Umbilical cord (tissue), 2 donors: ENCODE measurements around the gene NEK6. TPM values are rescaled to one million over a fixed set of nuclear protein-coding genes. Genes with fewer than 3 reads are reported as not detected.
"Not testable (repeated sequence)": the region's sequence is repeated elsewhere in the genome, so short reads cannot be mapped to it uniquely, and the experiment has no call there.

Source experiments
- DNase-seq: peaks from one replicate; pipeline ENCODE4 v3.0.0-alpha.2; 2015; ENCODE audit warnings: low spot score
- total RNA-seq: library from RNA; depleted of rRNA; stranded (reverse); fragments of >200 nt; gene quantifications from one replicate; pipeline ENCODE4 v1.2.3, GENCODE V29; 2014; ENCODE audit warnings: low replicate concordance; ENCODE audit not compliant: insufficient read depth

Gene NEK6
- total RNA-seq, 1 donor from 2014 or later, result 32.0 TPM

DNA sequence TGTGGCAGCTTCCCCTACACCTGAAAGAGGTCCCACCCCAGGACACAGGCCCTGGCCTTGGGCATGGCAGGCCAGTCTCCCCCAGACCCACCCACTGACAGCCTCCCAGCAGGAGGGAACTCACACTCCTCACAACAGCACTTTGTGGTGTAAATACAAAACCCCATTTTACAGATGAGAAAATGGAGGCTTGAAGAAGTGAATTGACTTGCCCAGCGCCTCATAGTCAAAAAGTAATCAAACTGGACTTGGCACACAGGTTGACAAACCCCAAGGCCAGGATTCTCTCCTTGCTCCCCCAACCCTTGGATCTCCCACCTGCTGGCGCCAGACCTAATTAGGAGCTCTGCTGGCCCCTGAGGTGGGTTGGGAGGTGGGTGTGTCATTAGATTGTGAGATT, 29.2 kb upstream of the NEK6 start:
- DNase-seq, result no peak

GRCh38 chr9:124231095-124231737, 26.5 kb upstream of the NEK6 start:
- no peak for DNase-seq

DNA sequence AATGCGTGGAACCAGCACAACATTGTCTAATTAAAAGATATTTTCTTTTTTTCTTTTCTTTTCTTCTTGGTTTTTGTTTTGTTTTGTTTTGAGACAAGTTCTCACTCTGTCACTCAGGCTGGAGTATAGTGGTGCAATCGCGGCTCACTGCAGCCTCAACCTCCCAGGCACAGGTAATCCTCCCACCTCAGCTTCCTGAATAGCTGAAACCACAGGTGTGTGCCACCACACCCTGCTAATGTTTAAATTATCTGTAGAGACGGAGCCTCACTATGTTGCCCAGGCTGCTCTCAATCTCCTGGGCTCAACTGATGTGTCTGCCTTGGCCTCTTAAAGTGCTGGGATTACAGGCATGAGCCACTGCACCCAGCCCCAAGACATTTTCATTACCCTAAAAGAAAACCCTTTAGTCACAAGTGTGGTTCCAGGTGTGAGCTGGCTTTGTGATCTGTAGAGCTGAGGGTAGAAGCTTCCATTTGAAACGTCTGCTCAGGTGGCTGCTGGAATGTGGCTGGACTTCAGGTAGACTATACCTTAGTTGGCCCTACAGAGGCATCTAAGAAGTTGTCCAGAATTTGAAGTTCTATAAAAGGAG, 19.1 kb upstream of the NEK6 start:
- no peak for DNase-seq

GRCh38 chr9:124239249-124240073, 18.3 kb upstream of the NEK6 start:
- no peak for DNase-seq

DNA sequence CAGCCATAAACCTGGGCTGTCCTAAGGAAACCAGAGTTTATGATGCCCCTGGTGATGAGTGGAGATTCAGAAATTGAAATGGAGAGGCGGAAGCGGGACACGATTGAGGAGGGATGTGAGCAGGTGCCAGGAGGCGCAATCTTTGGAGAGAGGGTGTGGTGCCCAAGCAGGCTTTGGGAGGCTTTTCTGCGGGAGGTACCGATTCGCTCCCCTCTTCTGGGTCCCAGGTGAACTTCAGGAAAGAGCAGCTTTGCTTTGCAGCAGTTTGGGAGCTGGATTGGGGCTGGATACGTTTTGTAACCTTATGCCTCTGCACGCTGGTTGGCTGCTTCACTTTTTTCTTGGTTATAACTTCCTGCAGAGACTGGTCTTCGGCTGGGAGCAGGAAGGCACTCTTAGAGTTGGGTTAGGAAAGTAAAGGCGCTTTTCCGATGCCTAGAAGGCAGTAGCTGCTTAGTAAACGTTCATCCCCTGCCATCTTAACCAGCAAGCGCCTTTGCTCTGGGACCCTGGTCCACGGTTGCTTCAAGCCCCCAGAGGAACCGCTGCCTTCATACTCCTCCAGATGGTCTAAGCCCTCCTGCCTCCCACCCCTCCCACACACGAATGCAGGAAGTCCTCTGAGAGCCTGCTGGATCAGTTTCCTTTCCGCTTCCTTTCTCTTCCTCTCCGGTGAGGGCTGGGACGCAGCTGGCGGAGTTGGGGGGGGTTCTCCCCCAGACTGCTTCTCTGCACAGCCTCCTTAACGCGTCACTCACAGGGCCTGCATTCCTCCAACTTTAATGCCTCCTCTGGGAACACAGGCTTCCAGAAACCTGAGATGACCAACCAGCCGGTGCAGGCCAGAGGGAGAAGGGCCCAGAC, 15.2 kb upstream of the NEK6 start:
- peak; percentile 75 for DNase-seq

GRCh38 chr9:124247393-124247792, 10.4 kb upstream of the NEK6 start:
- DNase-seq, result not testable (repeated sequence)

- no peak for DNase-seq
Observed at GRCh38 chr9:124248066-124248465, 9.7 kb upstream of the NEK6 start.

DNA sequence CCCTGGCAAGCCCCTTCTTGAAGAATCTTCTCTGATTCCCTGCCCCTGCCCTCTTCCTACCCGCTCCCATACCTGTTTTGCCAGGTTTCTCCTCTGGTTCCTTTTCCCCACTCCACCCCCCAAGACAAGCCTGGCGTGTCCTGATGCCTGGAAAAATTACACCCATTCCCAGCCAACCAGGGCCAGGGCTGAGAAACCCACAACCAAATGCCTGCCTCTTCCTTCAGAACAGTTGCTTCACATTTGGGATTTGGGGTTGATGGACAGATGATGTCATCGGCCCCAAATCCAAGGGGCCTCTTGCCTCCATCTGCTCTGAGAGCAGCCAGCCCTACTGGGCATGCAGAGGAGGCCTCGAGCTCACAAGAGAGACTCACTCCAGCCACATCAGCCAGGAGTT, 8.8 kb upstream of the NEK6 start:
- DNase-seq, result peak; percentile 61

DNA sequence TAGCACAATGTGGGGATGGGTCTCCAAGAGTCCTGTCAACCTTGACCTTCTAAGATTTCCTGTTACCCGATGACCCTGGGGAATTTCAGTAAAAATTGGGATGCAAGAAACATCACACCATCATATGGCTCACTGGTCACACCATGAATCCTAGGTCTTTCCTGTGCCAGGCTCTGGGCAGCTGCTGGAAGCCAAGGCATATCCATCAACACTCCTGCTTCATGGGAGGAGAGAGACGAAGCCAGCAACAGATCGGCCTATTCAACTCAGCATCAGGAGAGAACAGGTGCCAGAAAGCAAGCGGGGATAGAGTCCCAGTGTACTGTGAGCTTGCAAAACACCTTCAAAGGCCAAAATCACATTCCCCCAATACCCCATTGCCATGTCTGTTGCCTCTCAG, 6.5 kb upstream of the NEK6 start:
- DNase-seq, result no peak

DNA sequence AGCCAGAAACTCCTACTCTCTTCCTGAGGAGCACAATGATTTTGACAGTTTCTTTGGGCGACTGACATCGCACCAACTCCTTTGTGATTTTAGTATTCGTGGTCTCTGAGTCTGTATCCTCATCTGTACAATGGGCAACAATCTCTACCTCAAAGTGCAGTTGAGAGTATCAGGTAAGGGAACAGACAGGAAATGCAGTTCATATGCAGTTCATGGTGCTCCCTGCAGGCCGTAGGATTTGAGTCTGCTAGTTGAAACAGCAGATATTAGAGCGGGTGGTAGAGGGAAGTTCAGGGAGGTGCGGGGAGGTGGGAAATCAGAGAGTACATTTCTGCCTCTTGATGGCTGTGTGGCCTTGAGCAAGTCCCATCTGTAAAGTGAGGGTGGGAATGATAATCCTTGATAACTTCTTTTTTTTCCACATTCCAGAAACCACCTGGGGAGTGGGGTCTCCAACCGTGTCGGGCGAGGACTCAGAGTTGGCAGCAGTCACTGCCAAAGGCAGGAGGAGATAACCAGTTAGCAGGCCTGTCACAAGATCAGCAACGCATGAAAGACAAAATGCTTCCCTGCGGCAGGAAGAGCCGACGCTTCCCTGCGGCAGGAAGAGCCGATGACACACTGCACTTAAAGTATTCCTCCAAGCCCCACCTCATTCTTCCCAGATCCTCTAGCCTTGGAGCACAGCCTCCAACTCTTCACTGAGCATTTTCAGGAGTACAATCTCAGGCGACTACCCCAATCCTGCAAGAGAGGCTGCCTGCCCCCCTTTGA, 6.0 kb upstream of the NEK6 start:
- DNase-seq, result peak; percentile 73

- not testable (repeated sequence) for DNase-seq
Observed at GRCh38 chr9:124252878-124253277, 4.9 kb upstream of the NEK6 start.

- no peak for DNase-seq
Observed at GRCh38 chr9:124254261-124254682, 3.5 kb upstream of the NEK6 start.

DNA sequence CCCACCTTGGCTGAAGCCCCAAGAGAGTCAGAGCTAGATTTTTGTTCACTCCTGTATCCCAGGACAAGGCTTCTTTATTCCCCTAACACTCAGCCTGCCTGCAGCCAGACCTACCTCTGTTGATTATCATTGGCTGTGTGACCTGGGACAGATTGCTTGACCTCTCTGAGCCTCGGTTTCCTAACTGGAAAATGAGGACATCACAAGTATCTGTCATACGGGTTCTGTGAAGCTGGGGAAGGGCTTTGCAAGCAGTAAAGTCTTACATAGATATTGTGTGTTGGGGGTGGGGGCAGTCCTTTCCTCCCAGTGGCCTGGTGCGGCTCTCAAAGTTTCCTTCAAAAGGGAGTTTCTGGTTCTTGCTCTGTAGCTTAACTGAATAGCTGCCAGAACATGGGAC, 2.5 kb upstream of the NEK6 start:
- DNase-seq, result no peak

DNA sequence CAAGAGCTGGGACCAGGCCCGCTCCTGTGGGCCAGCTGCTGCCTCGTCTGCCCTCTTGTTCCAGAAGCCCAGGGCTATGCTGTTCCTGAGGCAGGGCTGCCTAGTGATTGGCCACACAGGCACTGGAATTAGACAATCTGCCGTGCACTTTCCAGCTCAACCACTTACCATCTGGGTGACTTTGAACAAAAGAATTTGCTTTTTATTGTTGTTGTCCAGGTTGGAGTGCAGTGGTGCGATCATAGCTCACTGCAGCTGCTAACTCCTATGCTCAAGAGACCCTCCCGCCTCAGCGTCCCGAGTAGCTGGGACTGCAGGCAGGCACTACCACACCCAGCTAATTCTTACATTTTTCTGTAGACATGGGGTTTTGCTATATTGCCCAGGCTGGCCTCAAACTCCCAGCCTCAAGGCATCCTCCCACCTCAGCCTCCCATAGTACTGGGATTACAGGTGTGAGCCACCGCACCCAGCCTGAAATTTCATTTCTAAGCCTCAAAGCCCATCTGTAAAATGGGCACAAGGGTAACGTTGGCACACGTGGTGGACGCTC, 1.2 kb upstream of the NEK6 start:
- no peak for DNase-seq

- DNase-seq, result no peak
Observed at GRCh38 chr9:124257070-124257843, 492 bp upstream of the NEK6 start.

DNA sequence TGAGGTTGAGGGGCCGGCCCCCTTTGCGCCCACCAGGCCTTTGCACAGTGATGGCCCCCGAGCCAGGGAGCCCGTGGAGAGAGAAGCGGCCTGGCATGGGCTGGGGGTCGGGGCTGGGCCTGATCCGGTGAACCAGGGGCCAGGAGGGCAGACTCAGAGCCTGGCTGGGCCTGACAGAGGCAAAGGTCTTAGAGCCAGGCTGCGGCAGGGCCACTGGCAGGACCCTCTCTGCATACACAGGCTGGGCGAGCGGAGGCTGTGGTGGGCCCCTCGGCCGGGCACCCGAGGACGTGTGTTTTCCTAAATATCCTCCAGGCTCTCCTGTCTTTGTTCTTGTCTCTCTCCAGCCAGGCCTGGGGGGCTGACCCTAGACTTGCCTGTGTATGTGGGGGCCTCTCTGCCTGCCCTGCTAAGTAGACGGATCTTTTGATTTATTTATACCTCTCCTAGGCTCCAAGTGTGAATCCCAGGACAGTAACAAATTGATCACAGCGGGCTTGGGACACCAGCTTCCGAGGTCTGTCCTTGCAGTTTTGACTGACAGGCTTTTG, 933 bp downstream of the NEK6 start:
- no peak for DNase-seq

- peak; percentile 87 for DNase-seq
Observed at GRCh38 chr9:124259158-124259808, 1.5 kb downstream of the NEK6 start.

DNA sequence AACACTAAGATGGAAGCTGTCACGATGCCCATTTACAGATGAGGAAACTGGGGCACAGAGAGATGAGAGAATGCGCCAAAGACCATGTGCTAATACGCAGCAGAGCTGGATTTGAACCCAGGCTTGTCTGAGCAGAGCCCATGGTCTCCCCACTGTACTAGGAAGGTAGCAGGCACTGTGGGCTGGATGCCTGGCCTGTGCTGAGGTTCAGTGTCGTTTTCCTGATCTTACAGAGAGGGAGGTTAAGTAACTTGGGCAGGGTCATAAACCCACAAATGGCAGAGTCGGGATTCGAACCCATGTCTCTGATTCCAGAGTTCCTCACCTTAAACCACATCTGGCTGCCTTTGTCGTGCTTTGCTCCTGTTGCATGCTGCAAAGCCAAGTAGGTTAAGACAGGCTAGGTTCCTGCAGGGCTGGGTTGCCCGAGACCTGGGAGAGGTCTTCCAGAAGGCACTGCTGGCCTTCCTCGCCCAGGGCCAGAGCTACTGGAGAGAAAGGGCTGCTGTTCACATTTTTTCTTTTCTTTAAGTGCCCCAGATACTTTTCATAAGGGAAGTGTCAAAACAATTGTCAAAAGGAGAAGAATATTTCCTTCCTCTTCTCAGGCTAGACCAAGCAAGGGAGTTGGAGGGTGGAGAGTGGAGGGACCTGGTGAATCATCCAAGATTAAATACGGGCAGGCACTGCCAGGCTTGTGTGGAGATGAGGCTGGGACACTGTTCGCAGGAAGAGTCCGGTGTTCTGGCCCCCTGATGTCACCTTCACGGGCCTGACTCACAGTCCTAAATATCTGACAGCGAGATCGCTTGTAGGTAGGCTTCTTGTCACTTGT, 3.2 kb downstream of the NEK6 start:
- peak; percentile 75 for DNase-seq
